ENCODE results near the gene ACAP2.

GRCh38 chr3:195455789-195456188 is 13.0 kb upstream of the ACAP2 start:
- TF ChIP-seq MAZ (IDR thresholded peaks at IDR 0.05; ENCODE audit: borderline replicate concordance, low read depth, low read length), result no peak
- no peak for TF ChIP-seq RFX5 (IDR thresholded peaks at IDR 0.05)
- TF ChIP-seq RNF2 (IDR thresholded peaks at IDR 0.05; ENCODE audit: borderline replicate concordance, low read depth), result no peak
- TF ChIP-seq MAFK (IDR thresholded peaks at IDR 0.05; ENCODE audit: partially characterized antibody), result no peak
- no peak for TF ChIP-seq MAX (IDR thresholded peaks at IDR 0.05)
- TF ChIP-seq CTCF (IDR thresholded peaks at IDR 0.05), result no peak
- TF ChIP-seq POLR2A (IDR thresholded peaks at IDR 0.05; ENCODE audit: low read length), result no peak
- no peak for TF ChIP-seq RCOR1 (IDR thresholded peaks at IDR 0.05; ENCODE audit: low read depth, low read length)
- TF ChIP-seq RARB (CRISPR knock-in tag; IDR thresholded peaks at IDR 0.05), result no peak
- TF ChIP-seq NR3C1 (IDR thresholded peaks at IDR 0.05), result no peak
- TF ChIP-seq, protein P1, sequence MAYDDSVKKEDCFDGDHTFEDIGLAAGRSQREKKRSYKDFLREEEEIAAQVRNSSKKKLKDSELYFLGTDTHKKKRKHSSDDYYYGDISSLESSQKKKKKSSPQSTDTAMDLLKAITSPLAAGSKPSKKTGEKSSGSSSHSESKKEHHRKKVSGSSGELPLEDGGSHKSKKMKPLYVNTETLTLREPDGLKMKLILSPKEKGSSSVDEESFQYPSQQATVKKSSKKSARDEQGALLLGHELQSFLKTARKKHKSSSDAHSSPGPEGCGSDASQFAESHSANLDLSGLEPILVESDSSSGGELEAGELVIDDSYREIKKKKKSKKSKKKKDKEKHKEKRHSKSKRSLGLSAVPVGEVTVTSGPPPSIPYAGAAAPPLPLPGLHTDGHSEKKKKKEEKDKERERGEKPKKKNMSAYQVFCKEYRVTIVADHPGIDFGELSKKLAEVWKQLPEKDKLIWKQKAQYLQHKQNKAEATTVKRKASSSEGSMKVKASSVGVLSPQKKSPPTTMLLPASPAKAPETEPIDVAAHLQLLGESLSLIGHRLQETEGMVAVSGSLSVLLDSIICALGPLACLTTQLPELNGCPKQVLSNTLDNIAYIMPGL (CRISPR knock-in tag; IDR thresholded peaks at IDR 0.05; ENCODE audit: borderline replicate concordance), result no peak
- no peak for TF ChIP-seq EP300 (IDR thresholded peaks at IDR 0.05)
- TF ChIP-seq POLR2AphosphoS2 (conservative IDR thresholded peaks at IDR 0.05; ENCODE audit: low read length), result no peak
- TF ChIP-seq HOXA7 (CRISPR knock-in tag; IDR thresholded peaks at IDR 0.05), result no peak

All from A549 (cell line).